ENCODE results near the gene OR2Y1. TPM values are rescaled to one million over a fixed set of nuclear protein-coding genes. Genes with fewer than 3 reads are reported as not detected.

OR2Y1 gene, protein sequence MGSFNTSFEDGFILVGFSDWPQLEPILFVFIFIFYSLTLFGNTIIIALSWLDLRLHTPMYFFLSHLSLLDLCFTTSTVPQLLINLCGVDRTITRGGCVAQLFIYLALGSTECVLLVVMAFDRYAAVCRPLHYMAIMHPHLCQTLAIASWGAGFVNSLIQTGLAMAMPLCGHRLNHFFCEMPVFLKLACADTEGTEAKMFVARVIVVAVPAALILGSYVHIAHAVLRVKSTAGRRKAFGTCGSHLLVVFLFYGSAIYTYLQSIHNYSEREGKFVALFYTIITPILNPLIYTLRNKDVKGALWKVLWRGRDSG
- total RNA-seq (2012; rRNA removed) (not detected in 2 replicates), polyA plus RNA-seq (2012; rRNA removed) (not detected in 2 replicates), Bru-seq, nascent RNA (not detected), BruChase-seq, experiment 1, labeled RNA remaining after a 6-hour chase (not detected), BruChase-seq, experiment 2, labeled RNA remaining after a 2-hour chase (not detected)
- not detected in 2 replicates for polyA plus RNA-seq (2012; cell fraction: cytosol; rRNA removed)
- polyA plus RNA-seq (2012; cell fraction: nucleus; rRNA removed; ENCODE audit: low replicate concordance), result not detected in 2 replicates
- long read RNA-seq, result 0 reads

DNA sequence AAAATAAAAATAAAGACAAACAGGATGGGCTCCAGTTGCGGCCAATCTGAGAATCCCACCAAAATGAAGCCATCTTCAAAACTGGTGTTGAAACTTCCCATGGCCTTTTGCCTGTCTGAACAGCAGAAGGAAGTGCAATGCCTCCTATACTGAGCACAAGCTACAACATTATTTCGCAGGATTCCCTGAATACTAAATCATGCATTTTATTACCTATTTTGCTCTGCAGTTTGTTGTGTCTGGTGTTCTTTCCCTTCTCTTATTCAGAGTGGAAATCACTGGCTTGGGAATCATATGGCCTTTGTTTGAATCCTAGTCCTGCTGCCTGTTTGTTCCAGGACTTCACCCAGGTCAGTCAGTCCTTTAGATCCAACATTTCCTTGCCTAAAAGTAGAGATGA lies at the start of gene OR2Y1:
Gene OR2Y1, minus strand, starts transcription at position 101 of the 400 bp plus-strand sequence. Its CDS starts 0 bp downstream, at position 101.
- Histone ChIP-seq H2BK120ac (ENCODE audit: low read depth, low read length) (no peak within 1 kb of the TSS), H3K4ac (ENCODE audit: low read depth, low read length) (no peak within 1 kb of the TSS), H4K91ac (ENCODE audit: insufficient read depth, low read depth, low read length) (no peak within 1 kb of the TSS), H3K27me3 (ENCODE audit: control insufficient read depth, insufficient read depth, low read length) (no peaks in the 10 kb centered on the region; the same call in 1 of the 2 replicates), H4K8ac (ENCODE audit: low read depth in 2 of 2, low read length in 2 of 2) (no peak within 1 kb of the TSS), H2AK9ac (replicated peaks; ENCODE audit: low read depth, low read length, poor library complexity) (no peak within 1 kb of the TSS), H3K4me1 (ENCODE audit: control insufficient read depth, insufficient read depth, low read length) (no peaks in the 10 kb centered on the region), H3K9me1 (ENCODE audit: insufficient read depth, low read length) (no peaks in the 10 kb centered on the region), H2BK20ac (ENCODE audit: low read depth, low read length) (no peak within 1 kb of the TSS), H3K9me3 (ENCODE audit: control insufficient read depth, insufficient read depth, low read length) (no peaks in the 10 kb centered on the region; the same call in 1 of the 2 replicates), H3K56ac (ENCODE audit: extremely low read depth, insufficient read depth, low read length) (no peak within 1 kb of the TSS), H2BK5ac (ENCODE audit: low read depth, low read length, poor library complexity, severe bottlenecking) (no peak within 1 kb of the TSS), H4K20me1 (ENCODE audit: insufficient read depth, low read length) (no peaks in the 10 kb centered on the region), H2BK15ac (ENCODE audit: low read depth, low read length) (no peak within 1 kb of the TSS), H3K4me3 (ENCODE audit: insufficient read depth, low read depth, low read length) (no peak within 1 kb of the TSS), H3K4me2 (ENCODE audit: low read depth, low read length) (no peak within 1 kb of the TSS), H4K5ac (ENCODE audit: low read depth, low read length) (no peak within 1 kb of the TSS), H3K36me3 (ENCODE audit: control insufficient read depth, insufficient read depth, low read length) (no peaks in the 10 kb centered on the region), H3K23ac (ENCODE audit: low read depth, low read length) (no peak within 1 kb of the TSS), H2AFZ (replicated peaks; ENCODE audit: low read length, poor library complexity) (no peak within 1 kb of the TSS), H3K18ac (ENCODE audit: low read depth, low read length) (no peak within 1 kb of the TSS), H3K14ac (replicated peaks; ENCODE audit: low read depth, low read length) (no peak within 1 kb of the TSS), H2AK5ac (ENCODE audit: low read depth, low read length) (no peak within 1 kb of the TSS), H3K27ac (ENCODE audit: insufficient read depth, low read length) (no peak within 1 kb of the TSS), H3K9ac (ENCODE audit: low read depth, low read length) (no peak within 1 kb of the TSS), H3K79me1 (ENCODE audit: low read depth in 1 of 2, low read length in 2 of 2) (no peaks in the 10 kb centered on the region)
- BruUV-seq (replicated peaks), result no TSS peak
- intact Hi-C loops (cut with micrococcal nuclease), result no loop called here
- ChIA-PET CTCF (no interaction called here), POLR2A (ENCODE audit: unreplicated experiment) (no interaction called here)
- dilution Hi-C loops (cut with HindIII; ENCODE audit: low sequenced_read_pairs, unreplicated experiment), result no loop called here
- DNase-seq (no peak), ATAC-seq (ENCODE audit: low read depth) (no peak)
- in situ Hi-C loops (cut with MboI; ENCODE audit: low sequenced_read_pairs), result no loop called here
- WGBS, 2 experiments (ENCODE audit: extremely low coverage in 2 of 2, insufficient read length in 1 of 2), result no CpG with 5 or more reads among the region's 2 CpGs
- TF ChIP-seq RAD21 (IDR thresholded peaks at IDR 0.05; ENCODE audit: low read length) (no peak), RFX5 (IDR thresholded peaks at IDR 0.05; ENCODE audit: low read depth, low read length) (no peak), NFE2L2 (IDR thresholded peaks at IDR 0.05; ENCODE audit: low read depth, low read length) (no peak), FOS (IDR thresholded peaks at IDR 0.05; ENCODE audit: low read depth, low read length) (no peak), MAZ (IDR thresholded peaks at IDR 0.05; ENCODE audit: borderline replicate concordance, low read depth, low read length) (no peak), SMC3 (IDR thresholded peaks at IDR 0.05; ENCODE audit: low read depth, low read length) (no peak), MAFK (IDR thresholded peaks at IDR 0.05; ENCODE audit: low read depth, low read length) (no peak), CEBPB (IDR thresholded peaks at IDR 0.05; ENCODE audit: low read depth, low read length) (no peak), POLR2A (IDR thresholded peaks at IDR 0.05; ENCODE audit: low read depth, low read length) (no peak), MXI1 (IDR thresholded peaks at IDR 0.05; ENCODE audit: borderline replicate concordance, low read depth, low read length) (no peak), RCOR1 (IDR thresholded peaks at IDR 0.05; ENCODE audit: insufficient replicate concordance, low read length) (no peak), BHLHE40 (IDR thresholded peaks at IDR 0.05; ENCODE audit: low read depth, low read length) (no peak), CHD1 (IDR thresholded peaks at IDR 0.05; ENCODE audit: low read depth, low read length) (no peak)
- TF ChIP-seq, protein P1, sequence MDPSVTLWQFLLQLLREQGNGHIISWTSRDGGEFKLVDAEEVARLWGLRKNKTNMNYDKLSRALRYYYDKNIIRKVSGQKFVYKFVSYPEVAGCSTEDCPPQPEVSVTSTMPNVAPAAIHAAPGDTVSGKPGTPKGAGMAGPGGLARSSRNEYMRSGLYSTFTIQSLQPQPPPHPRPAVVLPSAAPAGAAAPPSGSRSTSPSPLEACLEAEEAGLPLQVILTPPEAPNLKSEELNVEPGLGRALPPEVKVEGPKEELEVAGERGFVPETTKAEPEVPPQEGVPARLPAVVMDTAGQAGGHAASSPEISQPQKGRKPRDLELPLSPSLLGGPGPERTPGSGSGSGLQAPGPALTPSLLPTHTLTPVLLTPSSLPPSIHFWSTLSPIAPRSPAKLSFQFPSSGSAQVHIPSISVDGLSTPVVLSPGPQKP (IDR thresholded peaks at IDR 0.05; ENCODE audit: borderline replicate concordance, low read depth, low read length), result no peak
- TF ChIP-seq, protein P2, sequence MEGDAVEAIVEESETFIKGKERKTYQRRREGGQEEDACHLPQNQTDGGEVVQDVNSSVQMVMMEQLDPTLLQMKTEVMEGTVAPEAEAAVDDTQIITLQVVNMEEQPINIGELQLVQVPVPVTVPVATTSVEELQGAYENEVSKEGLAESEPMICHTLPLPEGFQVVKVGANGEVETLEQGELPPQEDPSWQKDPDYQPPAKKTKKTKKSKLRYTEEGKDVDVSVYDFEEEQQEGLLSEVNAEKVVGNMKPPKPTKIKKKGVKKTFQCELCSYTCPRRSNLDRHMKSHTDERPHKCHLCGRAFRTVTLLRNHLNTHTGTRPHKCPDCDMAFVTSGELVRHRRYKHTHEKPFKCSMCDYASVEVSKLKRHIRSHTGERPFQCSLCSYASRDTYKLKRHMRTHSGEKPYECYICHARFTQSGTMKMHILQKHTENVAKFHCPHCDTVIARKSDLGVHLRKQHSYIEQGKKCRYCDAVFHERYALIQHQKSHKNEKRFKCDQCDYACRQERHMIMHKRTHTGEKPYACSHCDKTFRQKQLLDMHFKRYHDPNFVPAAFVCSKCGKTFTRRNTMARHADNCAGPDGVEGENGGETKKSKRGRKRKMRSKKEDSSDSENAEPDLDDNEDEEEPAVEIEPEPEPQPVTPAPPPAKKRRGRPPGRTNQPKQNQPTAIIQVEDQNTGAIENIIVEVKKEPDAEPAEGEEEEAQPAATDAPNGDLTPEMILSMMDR (conservative IDR thresholded peaks at IDR 0.05; ENCODE audit: low read depth, low read length), result no peak
